Esophagus squamous epithelium (tissue), 5 donors: ENCODE results near the gene FZD4. TPM values are rescaled to one million over a fixed set of nuclear protein-coding genes. Genes with fewer than 3 reads are reported as not detected.

Source experiments
- DNase-seq: peaks from one replicate; lab custom pipeline; 2025; lab: John Stamatoyannopoulos, UW
- H3K27ac ChIP-seq, 4 donors: fragments of 200-600 bp; sonication (generic); one replicate each; pipeline ENCODE4 v1.5.1; 2016 to 2019; ENCODE audit warnings: mild to moderate bottlenecking in 1 of 4
- H3K27me3 ChIP-seq, 4 donors: fragments of 200-600 bp; sonication (generic); 1 replicate in 3 of 4; 2 replicates in 1 of 4; pipeline versions ENCODE4 v1.5.1 to v1.6.0; 2017 to 2021; ENCODE audit warnings: antibody characterized with exemption in 1 of 4
- H3K36me3 ChIP-seq, 3 donors: fragments of 200-600 bp; sonication (generic); one replicate each; pipeline ENCODE4 v1.5.1; 2016 to 2019
- H3K4me1 ChIP-seq, 3 donors: fragments of 200-600 bp; sonication (generic); one replicate each; pipeline ENCODE4 v1.5.1; 2017 to 2019
- H3K4me3 ChIP-seq, 4 donors: fragments of 200-600 bp; sonication (generic); 1 replicate in 3 of 4; 2 replicates in 1 of 4; pipeline ENCODE4 v1.5.1; 2016 to 2019; ENCODE audit warnings: mild to moderate bottlenecking in 2 of 4, moderate library complexity in 1 of 4
- H3K9me3 ChIP-seq, 3 donors: fragments of 200-600 bp; sonication (generic); one replicate each; pipeline ENCODE4 v1.5.1; 2016 to 2019
- POLR2A ChIP-seq, 4 donors: fragments of 450-650 bp; IDR thresholded peaks; one replicate each; pipeline ENCODE4 v1.6.1; 2017; ENCODE audit warnings: antibody characterized with exemption in 4 of 4, mild to moderate bottlenecking in 4 of 4, moderate library complexity in 3 of 4
- WGBS, 2 donors: methylation state at CpG; one replicate each; pipeline ENCODE4 v1.1.5; 2018; 5-methylcytosine and 5-hydroxymethylcytosine counted together
- intact Hi-C: fragments of 100-400 bp; cut with DNase I; formaldehyde crosslinking; loops from one replicate; pipeline ENCODE4 v1.15.0; 2022
- total RNA-seq, 4 donors: library from RNA; depleted of rRNA; stranded (reverse); fragments of >200 nt; gene quantifications; one replicate each; pipeline ENCODE4 v1.1.0, GENCODE V29; 2016
- TF ChIP-seq, protein P1 (sequence below), 6 experiments: fragments of 450-650 bp in 4 of 6; fragments of 200-600 bp in 2 of 6; sonication (generic) in 2 of 6; IDR thresholded peaks; one replicate each; pipeline ENCODE4 v1.5.1; 2016 to 2019; ENCODE audit warnings: antibody characterized with exemption in 6 of 6, mild to moderate bottlenecking in 4 of 6, moderate library complexity in 4 of 6
- donor health status: DM: yes; HTN: yes; CAD: no.

Gene FZD4
- total RNA-seq, 4 donors from 2014 or later = 1.1 to 14.3 (median 6.8) TPM

DNA sequence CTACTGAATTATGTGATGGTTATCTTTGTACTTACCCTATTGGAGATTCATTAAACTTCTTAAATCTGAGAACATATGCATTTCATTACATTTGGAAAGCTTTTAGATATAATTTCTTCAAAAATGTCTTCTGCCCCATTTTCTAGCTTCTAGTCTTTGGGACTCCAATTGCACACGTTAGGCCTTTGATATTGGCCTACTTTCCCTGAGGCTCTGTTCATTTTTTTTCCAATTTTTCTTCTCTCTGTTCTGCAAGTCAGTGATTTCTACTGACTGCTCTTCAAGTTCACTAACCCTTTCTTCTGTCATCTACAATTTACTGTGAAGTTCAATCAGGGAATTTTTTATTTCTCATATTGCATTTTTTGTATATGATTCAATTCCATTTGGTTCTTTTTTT is 43.0 kb downstream of the FZD4 start:
- DNase-seq = no peak
- Histone ChIP-seq H3K9me3 (no peaks in the 10 kb centered on the region), H3K27me3 (no peaks in the 10 kb centered on the region), H3K27ac (no peak overlapping the region), H3K4me3 (no peak overlapping the region), H3K36me3 (no peaks in the 10 kb centered on the region), H3K4me1 (peaks cover 7 to 23% (median 14%) of the 10 kb centered on the region in 3 donors)
- TF ChIP-seq, protein P1, sequence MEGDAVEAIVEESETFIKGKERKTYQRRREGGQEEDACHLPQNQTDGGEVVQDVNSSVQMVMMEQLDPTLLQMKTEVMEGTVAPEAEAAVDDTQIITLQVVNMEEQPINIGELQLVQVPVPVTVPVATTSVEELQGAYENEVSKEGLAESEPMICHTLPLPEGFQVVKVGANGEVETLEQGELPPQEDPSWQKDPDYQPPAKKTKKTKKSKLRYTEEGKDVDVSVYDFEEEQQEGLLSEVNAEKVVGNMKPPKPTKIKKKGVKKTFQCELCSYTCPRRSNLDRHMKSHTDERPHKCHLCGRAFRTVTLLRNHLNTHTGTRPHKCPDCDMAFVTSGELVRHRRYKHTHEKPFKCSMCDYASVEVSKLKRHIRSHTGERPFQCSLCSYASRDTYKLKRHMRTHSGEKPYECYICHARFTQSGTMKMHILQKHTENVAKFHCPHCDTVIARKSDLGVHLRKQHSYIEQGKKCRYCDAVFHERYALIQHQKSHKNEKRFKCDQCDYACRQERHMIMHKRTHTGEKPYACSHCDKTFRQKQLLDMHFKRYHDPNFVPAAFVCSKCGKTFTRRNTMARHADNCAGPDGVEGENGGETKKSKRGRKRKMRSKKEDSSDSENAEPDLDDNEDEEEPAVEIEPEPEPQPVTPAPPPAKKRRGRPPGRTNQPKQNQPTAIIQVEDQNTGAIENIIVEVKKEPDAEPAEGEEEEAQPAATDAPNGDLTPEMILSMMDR (IDR thresholded peaks at IDR 0.05) = no peak
- no peak for TF ChIP-seq POLR2A (IDR thresholded peaks at IDR 0.05)
- intact Hi-C loops = no loop called here
- 23 to 40% methylated on average over 1 of the region's 1 CpG for WGBS, 2 donors

DNA sequence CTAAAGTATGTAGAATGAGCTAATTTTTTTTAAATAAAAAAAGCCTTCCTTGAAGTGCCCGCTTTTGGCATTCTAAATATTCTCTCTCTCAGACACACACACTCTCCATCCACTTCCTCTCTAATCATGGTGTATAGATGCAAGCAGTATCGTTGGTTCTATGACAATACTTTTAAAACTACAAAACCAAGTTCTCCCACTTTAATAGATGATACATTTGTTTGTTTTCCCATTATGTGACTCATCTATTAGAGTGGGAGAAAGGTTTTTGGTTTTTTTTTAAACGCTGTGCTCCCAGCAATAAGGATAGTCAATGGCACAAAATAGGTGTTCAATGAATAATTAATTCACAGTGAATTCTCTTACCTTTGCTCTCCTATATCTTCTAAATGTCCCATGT is 44.6 kb downstream of the FZD4 start:
- DNase-seq = no peak
- Histone ChIP-seq H3K9me3 (no peaks in the 10 kb centered on the region), H3K27ac (no peak overlapping the region), H3K4me1 (peaks cover 0 to 8% (median 0%) of the 10 kb centered on the region in 3 donors), H3K36me3 (no peaks in the 10 kb centered on the region), H3K4me3 (no peak overlapping the region), H3K27me3 (no peaks in the 10 kb centered on the region)
- 53 to 71% methylated on average over 3 of the region's 3 CpGs for WGBS, 2 donors
- intact Hi-C loops = no loop called here
- TF ChIP-seq, protein P1 (IDR thresholded peaks at IDR 0.05) = no peak
- TF ChIP-seq POLR2A (IDR thresholded peaks at IDR 0.05) = no peak

DNA sequence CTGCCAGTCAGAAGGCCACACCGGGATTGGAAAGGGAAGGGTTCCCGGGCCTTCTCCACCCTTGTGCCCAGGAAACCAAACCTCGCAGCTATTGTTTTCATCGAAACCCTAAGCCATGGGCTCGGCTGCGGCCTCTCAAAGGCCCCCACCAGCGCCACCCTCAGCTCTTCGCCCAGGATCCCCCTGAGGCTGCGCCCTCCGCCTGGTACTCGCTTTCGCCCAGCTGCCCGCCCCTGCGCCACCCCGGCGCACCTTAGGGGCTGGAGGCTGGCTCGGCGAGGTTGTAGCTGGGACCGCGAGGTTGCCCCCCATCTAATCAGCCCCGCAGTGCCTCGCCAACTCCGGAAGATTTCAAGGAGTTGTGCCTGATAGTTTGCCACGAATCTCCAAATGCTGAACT is 49.0 kb downstream of the FZD4 start:
- H3K27me3 ChIP-seq = no peaks in the 10 kb centered on the region
- H3K4me3 ChIP-seq = no peak overlapping the region
- no peak overlapping the region for H3K27ac ChIP-seq
- no peaks in the 10 kb centered on the region for H3K9me3 ChIP-seq
- H3K36me3 ChIP-seq = no peaks in the 10 kb centered on the region
- TF ChIP-seq, protein P1 (IDR thresholded peaks at IDR 0.05) = no peak
- TF ChIP-seq POLR2A (IDR thresholded peaks at IDR 0.05) = no peak
- no peaks in the 10 kb centered on the region for H3K4me1 ChIP-seq
- intact Hi-C loops = no loop called here
- no peak for DNase-seq
- WGBS, 2 donors = 43 to 94% methylated on average over 1 to 21 of the region's 24 CpGs

DNA sequence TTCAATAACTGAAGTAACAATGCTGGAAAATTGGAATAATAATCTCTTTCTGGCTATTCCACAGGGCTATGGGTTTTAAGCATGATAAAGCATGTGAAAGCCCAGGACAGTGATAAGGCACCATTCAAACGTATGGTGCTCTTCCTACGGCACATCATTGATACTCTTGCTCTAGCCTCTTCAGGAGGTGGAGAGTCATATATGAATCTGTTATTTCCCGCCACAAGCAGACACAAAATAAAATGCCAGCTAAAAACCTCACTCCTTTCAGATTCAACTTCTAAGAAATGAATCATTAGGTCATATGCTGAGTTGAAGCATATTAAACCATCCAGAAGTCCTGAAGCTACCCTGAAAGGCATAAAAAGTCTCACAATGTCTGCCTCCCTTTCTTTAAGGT is 49.9 kb downstream of the FZD4 start:
- TF ChIP-seq POLR2A (IDR thresholded peaks at IDR 0.05) = no peak
- TF ChIP-seq, protein P1 (IDR thresholded peaks at IDR 0.05) = no peak
- intact Hi-C loops = no loop called here

DNA sequence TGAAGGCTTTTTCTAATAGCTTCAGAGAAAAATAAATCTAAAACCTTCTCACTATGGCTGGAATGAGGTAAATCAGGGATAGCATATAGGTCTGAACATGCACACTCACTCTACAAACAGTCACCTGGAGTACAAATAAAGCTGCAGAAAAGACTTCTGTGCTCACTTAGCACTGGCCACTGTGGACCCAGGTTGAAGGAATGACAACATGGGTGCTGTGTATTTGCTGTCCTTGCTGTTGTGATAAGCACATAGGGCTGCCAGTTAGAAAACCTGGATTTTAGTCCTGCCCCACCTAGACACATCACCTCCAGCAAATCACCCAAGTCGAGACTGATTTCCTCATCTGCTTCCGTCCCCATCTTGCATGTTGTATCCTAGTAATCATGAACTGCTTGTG is 51.2 kb downstream of the FZD4 start:
- Histone ChIP-seq H3K27me3 (no peaks in the 10 kb centered on the region), H3K4me3 (no peak overlapping the region), H3K27ac (no peak overlapping the region), H3K36me3 (no peaks in the 10 kb centered on the region), H3K4me1 (no peaks in the 10 kb centered on the region), H3K9me3 (no peaks in the 10 kb centered on the region)
- no peak for DNase-seq
- 79 to 91% methylated on average over 2 of the region's 2 CpGs for WGBS, 2 donors
- no peak for TF ChIP-seq POLR2A (IDR thresholded peaks at IDR 0.05)
- intact Hi-C loops = no loop called here

More for the DNA sequence above, 49.9 kb downstream of the FZD4 start:
- H3K9me3 ChIP-seq = no peaks in the 10 kb centered on the region
- H3K36me3 ChIP-seq = no peaks in the 10 kb centered on the region
- DNase-seq = no peak
- WGBS, 2 donors = 87 to 92% methylated on average over 3 of the region's 3 CpGs
- H3K4me1 ChIP-seq = no peaks in the 10 kb centered on the region
- H3K4me3 ChIP-seq = no peak overlapping the region
- no peak overlapping the region for H3K27ac ChIP-seq
- no peaks in the 10 kb centered on the region for H3K27me3 ChIP-seq

DNA sequence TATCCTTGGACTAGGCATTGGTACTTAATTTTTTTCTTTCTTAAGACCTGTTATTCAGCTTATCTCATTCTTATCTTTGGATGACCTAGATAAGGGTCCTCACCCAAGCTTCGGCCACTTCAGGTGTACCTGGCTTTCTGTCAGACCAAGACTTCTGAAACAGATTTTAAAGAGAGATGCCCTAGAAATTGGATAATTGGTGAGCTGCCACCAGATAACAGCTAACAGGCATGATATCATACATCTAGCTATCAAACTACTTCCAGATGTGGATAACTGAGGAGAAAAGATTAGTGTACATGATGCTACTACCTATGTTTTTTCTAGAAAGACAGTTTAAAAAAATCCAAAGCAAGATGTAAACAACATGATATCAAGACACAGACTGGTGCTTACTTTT is 52.9 kb downstream of the FZD4 start:
- DNase-seq = no peak
- 57 to 100% methylated on average over 1 of the region's 1 CpG for WGBS, 2 donors
- TF ChIP-seq POLR2A (IDR thresholded peaks at IDR 0.05) = no peak
- TF ChIP-seq, protein P1 (IDR thresholded peaks at IDR 0.05) = no peak
- H3K4me3 ChIP-seq = no peak overlapping the region
- no peak overlapping the region for H3K27ac ChIP-seq
- H3K9me3 ChIP-seq = no peaks in the 10 kb centered on the region
- no peaks in the 10 kb centered on the region for H3K4me1 ChIP-seq
- no peaks in the 10 kb centered on the region for H3K27me3 ChIP-seq
- no peaks in the 10 kb centered on the region for H3K36me3 ChIP-seq
- intact Hi-C loops = no loop called here
